CD4-positive, alpha-beta T cell treated with Interleukin-15 for 1 hour (primary cell): Measurements from ENCODE around the gene RNF145.
"Not testable (repeated sequence)": the region's sequence is repeated elsewhere in the genome, so short reads cannot be mapped to it uniquely, and the experiment has no call there.

ENCODE experiments used
- DNase-seq: peaks from one replicate; pipeline ENCODE4 v3.0.0-alpha.2; 2020

The RNF145 gene

DNA sequence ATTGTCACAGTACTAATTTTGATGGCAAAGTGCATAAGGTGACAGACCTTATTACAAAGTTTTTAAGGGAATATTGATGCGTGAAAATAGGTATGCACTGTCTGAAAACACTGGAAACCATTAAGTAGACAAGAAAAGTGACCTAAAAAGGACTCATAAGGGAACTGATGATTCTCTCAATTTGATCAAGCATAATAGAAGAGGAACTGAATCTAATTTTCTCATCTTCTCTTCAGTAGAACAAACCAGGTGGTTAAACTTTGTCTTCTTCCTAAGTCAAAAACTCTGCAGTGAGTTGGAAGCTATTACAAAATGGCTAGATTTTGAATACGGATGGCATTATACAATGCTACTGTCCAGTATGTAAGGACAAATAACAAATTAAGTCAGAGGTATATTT, 53.4 kb downstream of the RNF145 start:
- no peak for DNase-seq

- DNase-seq: no peak
Measured at GRCh38 chr5:159152876-159153275, 56.5 kb downstream of the RNF145 start.

DNA sequence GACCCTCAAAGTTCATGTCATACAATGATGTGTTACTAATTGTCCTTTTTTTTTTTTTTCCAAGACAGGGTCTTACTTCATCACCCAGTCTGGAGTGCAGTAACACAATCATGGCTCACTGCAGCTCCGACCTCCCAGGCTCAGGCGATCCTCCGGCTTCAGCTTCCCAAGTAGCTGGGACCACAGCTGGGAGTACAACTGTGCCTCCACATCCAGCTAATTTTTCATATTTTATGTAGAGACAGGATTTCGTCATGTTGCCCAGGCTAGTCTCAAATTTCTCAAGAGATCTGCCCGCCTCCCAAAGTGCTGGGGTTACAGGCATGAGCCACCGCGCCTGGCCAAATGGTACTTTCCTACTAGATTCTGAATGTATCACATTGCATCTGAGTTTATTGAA, 60.3 kb downstream of the RNF145 start:
- DNase-seq: no peak

DNA sequence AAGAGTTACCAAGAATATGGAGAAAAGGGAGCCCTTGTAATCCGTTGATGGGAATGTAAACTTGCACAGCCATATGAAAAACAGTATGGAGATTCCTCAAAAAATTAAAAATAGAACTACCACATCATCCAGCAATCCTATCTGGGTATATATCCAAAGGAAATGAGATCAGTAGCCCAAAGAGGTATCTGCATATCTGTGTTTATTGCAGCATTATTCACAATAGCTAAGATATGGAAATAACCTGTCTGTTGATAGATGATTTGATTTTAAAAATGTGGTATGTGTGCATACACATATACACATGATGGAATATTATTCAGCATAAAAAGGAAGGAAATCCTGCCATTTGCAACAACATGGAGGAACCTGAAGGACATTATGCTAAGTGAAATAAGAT, 61.4 kb downstream of the RNF145 start:
- DNase-seq: no peak

- no peak for DNase-seq
Measured at GRCh38 chr5:159146839-159147238, 62.5 kb downstream of the RNF145 start.

DNA sequence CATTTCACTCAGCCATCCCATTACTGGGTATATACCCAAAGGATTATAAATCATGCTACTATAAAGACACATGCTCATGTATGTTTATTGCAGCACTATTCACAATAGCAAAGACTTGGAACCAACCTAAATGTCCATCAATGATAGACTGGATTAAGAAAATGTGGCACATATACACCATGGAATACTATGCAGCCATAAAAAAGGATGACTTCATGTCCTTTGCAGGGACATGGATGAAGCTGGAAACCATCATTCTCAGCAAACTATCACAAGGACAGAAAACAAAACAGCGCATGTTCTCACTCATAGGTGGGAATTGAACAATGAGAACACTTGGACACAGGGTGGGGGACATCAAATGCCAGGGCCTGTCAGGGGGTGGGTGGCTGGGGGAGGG, 64.2 kb downstream of the RNF145 start:
- DNase-seq: not testable (repeated sequence)

GRCh38 chr5:159139802-159140201, 69.6 kb downstream of the RNF145 start:
- DNase-seq: no peak

- DNase-seq: no peak
Measured at GRCh38 chr5:159135896-159136531, 73.3 kb downstream of the RNF145 start.

DNA sequence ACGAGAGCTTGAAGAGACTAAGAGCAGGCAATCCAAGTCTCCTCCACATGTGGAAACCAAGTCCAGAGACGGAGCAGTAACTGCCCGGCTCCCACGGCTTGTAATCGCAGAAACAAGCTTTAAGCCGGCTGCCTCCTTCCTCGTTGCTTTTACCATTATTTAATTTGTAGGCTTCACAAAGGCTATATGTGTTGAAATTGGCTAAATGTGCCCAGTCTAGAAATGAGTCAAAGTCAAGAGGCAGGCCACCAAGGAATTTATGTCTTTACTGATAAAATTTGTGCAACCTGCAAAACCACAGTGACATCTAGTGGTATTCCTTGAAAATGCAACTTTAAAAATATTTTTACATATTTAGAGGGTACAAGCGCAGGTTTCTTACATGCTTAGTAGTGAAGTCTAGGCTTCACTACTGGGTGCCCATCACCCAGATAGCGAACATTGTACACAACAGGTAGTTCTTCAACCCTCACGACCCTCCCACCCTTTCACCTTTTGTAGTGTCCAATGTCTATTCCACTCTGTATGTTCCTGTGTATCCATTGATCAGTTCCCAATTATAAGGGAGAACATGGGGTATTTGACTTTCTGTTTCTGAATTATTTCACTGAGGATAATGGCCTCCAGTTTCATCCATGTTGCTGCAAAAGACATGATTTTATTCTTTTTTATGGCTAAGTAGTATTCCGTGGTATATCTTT, 76.2 kb downstream of the RNF145 start:
- DNase-seq: no peak

DNA sequence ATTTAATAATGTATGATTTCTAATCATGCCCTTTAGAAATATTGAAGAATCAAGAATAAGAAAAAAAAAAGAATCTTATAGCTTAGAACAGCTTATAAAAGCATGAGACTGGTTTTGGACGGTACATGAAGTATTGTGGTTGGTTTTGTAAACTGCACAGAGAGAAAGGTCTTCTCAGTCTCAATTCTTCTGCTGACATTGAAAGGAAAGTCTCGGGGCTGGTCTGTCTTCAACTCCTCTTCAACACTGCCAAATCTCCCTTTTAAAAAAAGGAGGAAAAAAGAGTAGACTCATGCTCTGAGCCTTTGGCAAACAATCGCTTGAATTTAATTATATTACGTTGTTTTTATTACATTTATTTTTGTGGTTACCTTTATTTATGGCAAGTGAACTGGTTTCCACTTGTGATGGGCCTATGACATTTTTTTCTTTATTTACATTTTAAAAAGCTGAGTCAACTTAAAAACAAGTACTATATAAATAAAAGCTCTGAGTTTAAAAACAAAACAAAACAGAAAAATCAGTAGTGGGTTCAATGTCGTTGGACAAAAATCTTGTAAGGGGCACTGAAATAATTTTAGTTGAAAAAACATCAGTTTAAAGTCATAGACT, 76.8 kb downstream of the RNF145 start:
- no peak for DNase-seq

DNA sequence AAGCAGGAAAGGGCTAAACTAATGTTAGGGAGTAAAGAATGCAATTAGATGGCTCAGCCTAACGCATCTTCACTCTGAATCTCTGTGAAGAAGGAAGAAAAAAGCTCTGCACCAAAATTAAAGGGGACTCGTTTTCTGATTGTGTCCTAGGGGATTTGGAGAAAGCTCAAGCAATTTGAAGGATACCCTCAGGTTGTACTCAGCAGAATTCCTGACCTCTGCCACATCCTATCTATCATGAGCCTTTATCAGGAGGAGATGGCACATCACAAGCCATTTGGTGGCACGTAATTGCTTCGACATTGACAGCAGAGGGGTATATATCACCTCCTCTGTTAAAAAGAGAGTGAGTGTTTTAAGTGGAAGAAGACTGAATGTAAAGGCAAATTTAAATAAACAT, 77.4 kb downstream of the RNF145 start:
- no peak for DNase-seq

GRCh38 chr5:159130871-159131270, 78.5 kb downstream of the RNF145 start:
- no peak for DNase-seq

- no peak for DNase-seq
Measured at GRCh38 chr5:159128070-159128541, 81.2 kb downstream of the RNF145 start.

DNA sequence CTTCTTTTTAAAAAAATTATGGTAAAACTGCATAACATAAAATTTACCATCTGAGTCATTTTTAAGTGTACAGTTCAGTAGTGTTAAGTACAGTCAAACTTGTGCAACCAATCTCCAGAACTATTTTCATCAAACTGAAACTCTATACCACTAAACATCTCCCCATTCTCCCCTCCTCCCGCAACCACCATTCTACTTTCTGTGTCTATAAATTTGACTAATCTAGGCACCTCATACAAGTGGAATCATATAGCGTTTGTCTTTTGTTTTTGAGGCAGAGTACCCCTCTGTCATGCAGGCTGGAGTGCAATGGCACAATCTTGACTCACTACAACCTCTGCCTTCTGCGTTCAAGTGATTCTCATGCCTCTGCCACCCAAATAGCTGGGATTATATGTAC, 85.7 kb downstream of the RNF145 start:
- no peak for DNase-seq

GRCh38 chr5:159123189-159123588, 86.2 kb downstream of the RNF145 start:
- DNase-seq: no peak

- no peak for DNase-seq
Measured at GRCh38 chr5:159121061-159121460, 88.3 kb downstream of the RNF145 start.

DNA sequence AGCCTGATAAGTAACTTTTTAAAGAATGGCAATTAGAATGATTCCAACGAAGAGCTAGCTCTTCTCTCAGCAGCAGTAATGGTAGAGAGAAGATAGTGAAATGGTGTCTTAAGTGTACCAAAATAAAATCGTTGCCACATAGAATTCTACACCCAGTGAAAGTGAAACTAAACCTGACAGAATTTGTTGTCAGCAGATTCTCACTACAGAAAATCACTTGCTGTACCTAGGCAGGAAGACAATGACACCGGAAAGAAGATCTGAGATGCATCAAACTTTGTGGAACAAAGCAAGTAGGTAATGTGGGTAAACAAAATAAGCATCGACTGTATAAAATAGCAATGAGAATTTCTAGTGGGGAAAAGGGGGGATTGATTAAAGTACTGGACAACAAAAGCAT, 88.9 kb downstream of the RNF145 start:
- DNase-seq: no peak

GRCh38 chr5:159119842-159120241, 89.5 kb downstream of the RNF145 start:
- DNase-seq: not testable (repeated sequence)

- not testable (repeated sequence) for DNase-seq
Measured at GRCh38 chr5:159118958-159119659, 90.2 kb downstream of the RNF145 start.

- DNase-seq: no peak
Measured at GRCh38 chr5:159113405-159113804, 95.9 kb downstream of the RNF145 start.

GRCh38 chr5:159112436-159112835, 96.9 kb downstream of the RNF145 start:
- no peak for DNase-seq
